IPS-18c (cell line): Measurements from ENCODE around the gene JADE3.
"Not testable (repeated sequence)": the region's sequence is repeated elsewhere in the genome, so short reads cannot be mapped to it uniquely, and the experiment has no call there.

Source experiments
- H3K4me3 ChIP-seq: 2 replicates; pipeline ENCODE4 v1.7.0; 2013; ENCODE audit warnings: low read depth, mild to moderate bottlenecking, low read length, moderate library complexity; ENCODE audit not compliant: insufficient read depth
- H3K9me3 ChIP-seq: one replicate; pipeline ENCODE4 v1.6.1; 2013; ENCODE audit warnings: mild to moderate bottlenecking, low read length, moderate library complexity; ENCODE audit not compliant: control insufficient read depth, insufficient read depth

JADE3 gene

GRCh38 chrX:46920235-46920634 lies 8.0 kb downstream of the JADE3 start:
- no peak overlapping the region for H3K4me3 ChIP-seq
- H3K9me3 ChIP-seq, result no peaks in the 10 kb centered on the region

- no peak overlapping the region for H3K4me3 ChIP-seq
- H3K9me3 ChIP-seq, result no peaks in the 10 kb centered on the region
These were observed 10.4 kb downstream of the JADE3 start for GRCh38 chrX:46922611-46923010.

GRCh38 chrX:46927718-46928117 lies 15.5 kb downstream of the JADE3 start:
- H3K9me3 ChIP-seq, result no peaks in the 10 kb centered on the region
- H3K4me3 ChIP-seq, result no peak overlapping the region

GRCh38 chrX:46929439-46930261 lies 17.4 kb downstream of the JADE3 start:
- Histone ChIP-seq H3K9me3 (no peaks in the 10 kb centered on the region), H3K4me3 (no peak overlapping the region)

GRCh38 chrX:46935295-46935694 lies 23.1 kb downstream of the JADE3 start:
- no peaks in the 10 kb centered on the region for H3K9me3 ChIP-seq
- H3K4me3 ChIP-seq, result no peak overlapping the region

- no peak overlapping the region for H3K4me3 ChIP-seq
- H3K9me3 ChIP-seq, result no peaks in the 10 kb centered on the region
These were observed 26.4 kb downstream of the JADE3 start for GRCh38 chrX:46938589-46938988.

GRCh38 chrX:46941341-46941740 lies 29.1 kb downstream of the JADE3 start:
- Histone ChIP-seq H3K9me3 (no peaks in the 10 kb centered on the region), H3K4me3 (no peak overlapping the region)

GRCh38 chrX:46953137-46953527 lies 40.9 kb downstream of the JADE3 start:
- H3K4me3 ChIP-seq, result no peak overlapping the region

GRCh38 chrX:46953597-46953996 lies 41.4 kb downstream of the JADE3 start:
- Histone ChIP-seq H3K9me3 (no peaks in the 10 kb centered on the region), H3K4me3 (no peak overlapping the region)

More at GRCh38 chrX:46953137-46953527, 40.9 kb downstream of the JADE3 start:
- no peaks in the 10 kb centered on the region for H3K9me3 ChIP-seq

GRCh38 chrX:46954716-46955115 lies 42.5 kb downstream of the JADE3 start:
- no peak overlapping the region for H3K4me3 ChIP-seq

GRCh38 chrX:46956589-46956988 lies 44.4 kb downstream of the JADE3 start:
- not testable (repeated sequence) for H3K9me3 ChIP-seq, H3K4me3 ChIP-seq

More at GRCh38 chrX:46954716-46955115, 42.5 kb downstream of the JADE3 start:
- H3K9me3 ChIP-seq, result no peaks in the 10 kb centered on the region

GRCh38 chrX:46957297-46957696 lies 45.1 kb downstream of the JADE3 start:
- Histone ChIP-seq H3K9me3 (no peaks in the 10 kb centered on the region), H3K4me3 (no peak overlapping the region)

- Histone ChIP-seq H3K4me3 (no peak overlapping the region), H3K9me3 (no peaks in the 10 kb centered on the region)
These were observed 46.9 kb downstream of the JADE3 start for GRCh38 chrX:46959101-46959500.

GRCh38 chrX:46959985-46960700 lies 47.9 kb downstream of the JADE3 start:
- Histone ChIP-seq H3K4me3 (no peak overlapping the region), H3K9me3 (no peaks in the 10 kb centered on the region)

GRCh38 chrX:46961097-46961496 lies 48.9 kb downstream of the JADE3 start:
- Histone ChIP-seq H3K9me3 (no peaks in the 10 kb centered on the region), H3K4me3 (no peak overlapping the region)

GRCh38 chrX:46961574-46962283 lies 49.5 kb downstream of the JADE3 start:
- Histone ChIP-seq H3K9me3 (no peaks in the 10 kb centered on the region), H3K4me3 (no peak overlapping the region)

- no peaks in the 10 kb centered on the region for H3K9me3 ChIP-seq
- no peak overlapping the region for H3K4me3 ChIP-seq
These were observed 53.0 kb downstream of the JADE3 start for GRCh38 chrX:46965125-46965758.
